ENCODE measurements around the gene FBXO44.

FBXO44 gene

GRCh38 chr1:11690397-11691301 lies 36.0 kb downstream of the FBXO44 start:
- DNase-seq (ENCODE audit: low spot score), result no peak

GRCh38 chr1:11691302-11691914 lies 36.7 kb downstream of the FBXO44 start, which contains the start of gene DRAXIN:
Gene DRAXIN, plus strand, starts transcription at chr1:11691710. Its CDS starts 14,549 bp downstream, at chr1:11706259.
- no peak for DNase-seq (ENCODE audit: low spot score)

GRCh38 chr1:11691928-11692711 lies 37.4 kb downstream of the FBXO44 start:
- DNase-seq (ENCODE audit: low spot score), result no peak

DNA sequence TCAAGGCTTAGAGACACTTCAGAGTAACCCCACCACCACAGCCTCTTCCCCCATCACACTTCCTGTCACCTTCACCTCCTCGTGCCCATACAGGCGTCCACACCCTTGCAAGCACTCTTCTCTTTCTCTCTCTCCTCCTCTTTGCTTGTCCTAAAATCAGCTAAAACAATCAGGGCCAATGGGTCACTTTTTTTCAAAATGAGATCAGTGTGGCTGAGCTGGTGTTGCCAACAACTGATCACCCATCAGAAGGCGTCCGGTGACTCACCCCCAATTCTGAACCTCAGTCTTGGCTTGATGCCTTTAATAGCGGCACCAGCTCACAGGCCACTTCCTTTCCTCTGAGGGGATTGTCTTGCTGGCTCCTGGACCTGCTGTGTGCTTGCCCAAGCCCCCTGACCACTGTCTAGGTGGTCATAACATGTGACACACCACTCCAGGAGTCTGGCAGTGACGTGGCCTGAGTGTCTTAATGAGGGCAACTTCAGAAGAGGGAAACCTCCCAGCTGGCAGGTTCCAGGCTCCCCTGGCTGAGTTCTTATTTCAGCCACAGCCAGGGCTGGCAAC lies 38.4 kb downstream of the FBXO44 start:
- DNase-seq (ENCODE audit: low spot score), result peak; percentile 94

DNA sequence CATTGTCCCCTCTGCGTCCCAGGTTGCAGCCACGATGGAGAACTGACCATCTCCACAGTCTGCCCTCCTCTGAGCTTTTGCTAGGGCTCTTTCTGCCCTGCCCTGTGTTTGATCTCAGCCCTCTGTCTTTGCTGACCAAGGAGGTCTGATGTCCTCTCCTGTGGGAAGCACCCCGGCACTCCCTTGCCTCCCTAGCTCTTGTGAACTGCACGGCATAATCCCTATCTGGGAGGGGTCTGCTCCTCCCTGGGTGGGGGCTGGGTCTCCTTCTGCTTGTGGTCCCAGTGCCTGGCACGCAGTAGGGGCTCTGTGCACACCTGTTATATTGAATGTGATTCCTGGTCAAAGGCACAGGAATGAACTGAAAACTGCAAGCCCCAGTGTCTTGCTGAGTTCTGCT lies 39.2 kb downstream of the FBXO44 start:
- DNase-seq (ENCODE audit: low spot score), result no peak

DNA sequence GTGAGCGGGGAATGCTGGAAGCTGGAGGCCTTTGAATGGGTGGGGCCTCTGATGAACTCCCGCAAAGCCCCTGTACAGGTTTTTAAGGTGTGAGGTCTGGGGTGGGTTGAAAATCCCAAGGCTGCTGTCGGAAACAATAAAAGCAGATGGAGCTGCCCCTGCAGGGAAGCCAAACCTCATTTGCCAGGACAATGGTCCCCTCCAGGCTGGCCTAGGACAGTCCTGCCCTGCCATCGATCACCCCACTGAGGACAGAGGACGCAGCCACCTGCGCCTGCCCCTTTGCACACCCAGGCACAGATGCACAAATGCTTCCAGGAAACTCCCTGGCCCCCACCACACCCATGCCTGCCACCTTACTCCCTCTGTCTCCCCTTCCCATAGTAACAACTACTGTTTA lies 41.2 kb downstream of the FBXO44 start:
- DNase-seq (ENCODE audit: low spot score), result no peak

- DNase-seq (ENCODE audit: low spot score), result no peak
Observed at GRCh38 chr1:11697188-11697892, 42.7 kb downstream of the FBXO44 start.

DNA sequence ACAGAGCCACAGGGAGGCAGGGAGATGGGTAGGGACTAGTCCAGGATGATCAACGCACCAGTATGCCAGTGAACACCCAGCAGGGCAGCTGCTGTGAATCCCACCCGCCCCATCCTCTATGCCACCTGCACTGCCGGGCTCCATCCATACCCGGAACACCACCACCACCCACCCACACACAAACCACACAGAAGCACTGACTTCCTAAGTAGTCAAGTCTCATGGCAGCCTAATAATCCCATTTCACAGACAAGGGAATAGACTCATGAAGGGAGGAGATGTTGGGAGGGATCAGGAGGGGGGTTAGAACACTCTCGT lies 43.2 kb downstream of the FBXO44 start:
- DNase-seq (ENCODE audit: low spot score), result no peak

DNA sequence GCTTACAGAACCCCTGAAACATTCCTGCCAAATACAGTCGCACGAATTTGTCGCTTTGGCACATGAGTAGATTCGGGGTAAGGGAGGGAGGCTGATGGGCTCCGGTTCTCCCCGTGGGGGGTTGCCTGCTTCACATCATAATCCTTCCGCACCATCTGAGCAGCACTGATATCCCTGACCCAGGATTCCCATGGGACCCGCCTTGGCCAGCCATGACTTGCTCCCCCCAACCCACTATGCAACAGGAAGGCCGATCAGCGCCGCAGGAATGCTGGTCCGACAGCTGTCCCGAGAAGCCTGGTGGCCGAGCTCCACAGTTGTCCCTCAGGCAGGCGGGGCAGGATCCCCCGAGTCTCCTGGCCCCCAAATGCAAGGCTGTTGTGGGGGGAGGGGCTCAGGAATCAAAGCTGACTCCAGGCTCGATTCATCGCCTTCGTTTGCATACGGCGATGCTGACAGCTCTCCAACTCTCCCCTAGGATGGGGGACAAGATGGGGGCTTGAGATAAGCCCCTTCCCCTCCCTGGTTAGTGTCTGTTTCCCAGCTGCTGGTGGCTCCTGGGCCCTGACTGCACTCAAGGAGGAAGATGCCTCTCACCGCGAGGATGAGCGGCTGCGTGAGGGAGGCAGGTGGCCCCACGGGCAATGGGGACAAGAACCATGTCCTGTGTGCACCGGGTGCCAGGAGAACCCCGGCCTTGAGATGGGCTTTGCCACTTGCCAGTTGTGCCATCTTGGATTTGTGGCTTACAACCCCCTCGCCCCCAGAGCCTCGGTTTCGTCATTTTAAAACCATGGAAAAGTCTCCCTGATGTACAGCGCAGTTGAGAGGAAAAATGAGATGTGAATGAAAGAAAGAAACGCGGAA lies 46.2 kb downstream of the FBXO44 start:
- DNase-seq (ENCODE audit: low spot score), result no peak

DNA sequence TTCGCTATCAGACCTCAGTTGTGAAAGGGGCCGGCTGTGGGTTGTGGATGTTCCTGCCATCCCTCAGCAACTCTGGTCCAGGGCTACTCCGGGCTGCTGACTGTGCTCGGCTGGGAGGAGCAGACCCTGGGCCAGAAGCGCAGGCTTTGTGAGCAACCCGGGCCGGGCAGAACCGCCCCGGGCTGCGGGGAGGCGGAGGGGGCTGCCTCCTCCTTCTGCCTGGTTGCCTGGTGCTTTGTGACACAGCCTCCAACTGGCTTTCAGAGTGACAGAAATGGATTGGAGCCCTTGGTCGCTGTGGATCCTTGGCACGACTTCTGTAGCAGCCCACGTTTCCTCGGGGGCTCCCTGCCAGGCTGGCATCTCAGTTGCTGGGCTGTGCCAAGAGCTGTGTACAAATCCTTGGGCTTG lies 46.9 kb downstream of the FBXO44 start:
- DNase-seq (ENCODE audit: low spot score), result peak; percentile 69

- DNase-seq (ENCODE audit: low spot score), result no peak
Observed at GRCh38 chr1:11701981-11702803, 47.5 kb downstream of the FBXO44 start.

DNA sequence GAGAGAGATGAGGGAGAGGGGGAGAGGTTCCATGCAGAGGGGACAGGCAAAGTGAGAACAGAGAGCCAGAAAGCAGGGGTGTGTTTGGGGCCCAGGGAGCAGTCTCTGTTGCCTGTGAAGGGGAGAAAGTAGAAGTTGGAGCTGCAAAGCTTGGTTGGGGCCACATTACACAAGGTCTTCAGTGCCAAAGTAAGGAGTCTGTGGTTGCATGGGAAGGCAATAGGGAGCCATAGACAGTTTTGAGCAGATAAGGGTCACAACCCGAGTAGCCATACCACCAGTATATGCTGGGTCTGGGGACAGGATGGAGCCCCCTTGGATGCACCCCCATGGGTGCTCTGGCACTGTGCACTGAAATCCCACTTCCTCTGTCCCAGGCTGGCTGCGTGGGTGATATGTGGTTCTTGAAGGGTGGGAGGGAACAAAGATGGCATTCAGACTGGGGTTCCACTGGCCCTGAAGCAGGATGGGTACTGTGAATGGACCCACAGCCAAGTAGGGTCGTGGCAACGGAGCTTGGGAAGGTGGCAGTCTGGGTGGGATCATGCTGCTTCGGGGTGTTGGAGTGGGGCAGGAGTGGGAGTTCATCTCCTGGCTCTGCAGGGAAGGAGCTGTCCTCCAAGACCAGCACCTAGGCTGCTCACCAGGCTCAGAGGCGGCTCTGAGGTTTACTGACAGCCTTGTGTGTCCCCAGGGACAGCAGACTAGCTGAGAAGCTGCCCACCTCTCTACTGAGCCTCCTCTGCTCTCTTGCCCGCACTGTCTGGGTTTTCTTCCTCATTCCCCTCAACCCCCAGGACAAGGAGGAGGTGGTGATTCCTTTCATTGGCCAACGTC lies 48.9 kb downstream of the FBXO44 start:
- DNase-seq (ENCODE audit: low spot score), result no peak

GRCh38 chr1:11704194-11704529 lies 49.5 kb downstream of the FBXO44 start:
- DNase-seq (ENCODE audit: low spot score), result no peak

- no peak for DNase-seq (ENCODE audit: low spot score)
Observed at GRCh38 chr1:11704691-11705475, 50.2 kb downstream of the FBXO44 start.

- no peak for DNase-seq (ENCODE audit: low spot score)
Observed at GRCh38 chr1:11705596-11705995, 50.9 kb downstream of the FBXO44 start.

- no peak for DNase-seq (ENCODE audit: low spot score)
Observed at GRCh38 chr1:11706292-11706691, 51.6 kb downstream of the FBXO44 start.

DNA sequence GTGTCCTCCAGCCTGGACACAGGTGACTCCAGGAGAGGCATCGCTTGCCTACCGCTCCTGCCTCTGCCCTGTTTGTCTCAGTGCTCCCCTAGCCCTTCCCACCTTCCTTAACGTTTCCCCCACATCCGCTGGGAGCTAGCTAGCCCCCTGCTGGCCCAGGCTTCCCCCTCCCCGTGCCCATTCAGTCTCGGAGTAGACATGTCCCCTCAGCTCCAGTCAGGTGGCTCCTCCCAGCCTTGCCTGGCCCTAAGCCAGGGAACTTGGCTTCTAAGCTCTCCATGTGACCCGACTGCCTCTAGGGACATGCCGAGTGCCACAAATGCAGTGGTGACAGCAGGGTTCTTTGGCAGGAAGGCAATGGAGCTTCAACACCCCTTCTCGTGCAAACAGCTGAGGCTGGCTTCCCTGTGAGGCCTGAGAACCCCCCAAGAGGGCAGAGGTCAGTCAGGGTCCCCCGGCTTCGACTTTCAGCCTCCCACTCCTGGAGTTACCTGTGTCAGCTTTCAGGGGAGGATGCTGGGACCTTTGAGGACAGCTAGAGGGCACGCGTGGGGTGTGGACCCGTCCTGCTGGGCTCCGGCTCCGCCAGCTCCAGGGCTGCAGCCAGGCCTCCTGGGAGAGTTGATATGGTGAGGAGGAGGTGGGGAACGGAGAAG lies 53.1 kb downstream of the FBXO44 start:
- DNase-seq (ENCODE audit: low spot score), result no peak
